Germinal center (tissue), 1 donor: ENCODE measurements around the gene TMBIM1.

ENCODE experiments used
- DNase-seq: peaks from one replicate; pipeline ENCODE4 v3.0.0; 2012; ENCODE audit warnings: mixed read lengths, low spot score

TMBIM1 gene

DNA sequence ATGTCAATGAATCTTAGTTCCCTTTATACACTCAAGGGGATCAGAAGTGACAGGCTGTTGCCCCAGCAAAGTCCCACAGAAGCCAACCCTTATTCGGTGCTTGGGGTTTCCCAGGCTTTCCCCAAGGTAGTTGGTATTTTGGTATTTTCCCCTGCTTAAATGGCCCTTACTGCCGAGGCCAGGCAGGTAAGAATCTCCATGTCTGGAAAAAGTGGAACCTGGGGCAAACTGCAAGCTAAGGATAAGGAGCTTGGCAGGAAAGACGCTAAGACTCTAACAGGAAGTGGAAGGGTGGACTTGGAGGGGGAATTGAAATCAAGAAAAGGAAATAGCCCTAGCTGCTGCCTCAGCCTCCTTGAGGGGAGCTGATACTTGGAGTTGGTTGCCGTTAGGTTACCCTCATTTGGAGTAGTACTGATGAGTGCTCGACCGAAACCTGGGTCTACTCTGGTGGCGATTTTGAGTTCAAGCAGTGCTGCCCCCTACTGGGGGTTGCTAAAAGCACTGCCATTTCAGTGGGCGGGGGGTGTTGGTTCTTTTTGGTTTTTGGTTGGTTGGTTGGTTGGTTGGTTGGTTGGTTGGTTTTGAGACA, 34.8 kb downstream of the TMBIM1 start:
- peak; percentile 82 for DNase-seq

GRCh38 chr2:218256612-218257350, 35.5 kb downstream of the TMBIM1 start:
- DNase-seq, result no peak

GRCh38 chr2:218255446-218255845, 36.9 kb downstream of the TMBIM1 start:
- DNase-seq, result no peak

GRCh38 chr2:218253232-218253625, 39.1 kb downstream of the TMBIM1 start:
- DNase-seq, result no peak

DNA sequence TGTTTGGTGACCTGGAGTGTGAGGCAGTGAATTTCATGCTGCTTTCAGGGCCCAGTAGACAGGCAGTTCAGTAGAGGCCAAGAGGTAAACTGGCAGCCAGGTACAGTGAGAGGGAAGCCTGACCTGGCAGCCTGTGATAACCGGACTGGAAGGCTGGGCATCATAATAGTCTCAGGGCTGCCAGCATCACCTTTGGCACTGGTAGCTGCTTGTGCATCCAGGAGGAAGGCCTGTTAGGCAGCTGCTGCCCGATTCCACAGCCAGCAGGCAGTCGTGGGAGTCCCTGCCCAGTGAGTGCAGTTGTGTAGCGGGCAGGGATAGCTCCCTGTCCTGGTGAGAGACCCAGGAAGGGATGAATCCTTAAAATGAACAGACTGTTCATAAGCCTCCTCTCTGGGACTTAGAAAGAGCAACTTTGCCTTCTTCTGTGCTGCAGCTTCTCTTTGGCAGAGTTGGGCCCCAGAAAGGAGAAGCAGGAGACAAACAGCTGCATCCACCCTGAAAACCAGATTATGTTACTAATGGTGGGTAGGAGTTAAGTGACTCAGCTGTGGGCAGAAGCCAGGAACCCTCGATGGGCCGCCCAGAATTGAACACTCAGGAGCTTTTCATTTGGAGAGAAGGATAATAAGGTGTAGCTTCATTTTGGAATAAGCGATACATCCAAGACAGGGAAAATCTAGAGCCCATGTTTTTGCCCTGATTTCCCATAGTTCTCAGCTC, 39.6 kb downstream of the TMBIM1 start:
- no peak for DNase-seq

GRCh38 chr2:218249691-218250090, 42.6 kb downstream of the TMBIM1 start:
- no peak for DNase-seq

DNA sequence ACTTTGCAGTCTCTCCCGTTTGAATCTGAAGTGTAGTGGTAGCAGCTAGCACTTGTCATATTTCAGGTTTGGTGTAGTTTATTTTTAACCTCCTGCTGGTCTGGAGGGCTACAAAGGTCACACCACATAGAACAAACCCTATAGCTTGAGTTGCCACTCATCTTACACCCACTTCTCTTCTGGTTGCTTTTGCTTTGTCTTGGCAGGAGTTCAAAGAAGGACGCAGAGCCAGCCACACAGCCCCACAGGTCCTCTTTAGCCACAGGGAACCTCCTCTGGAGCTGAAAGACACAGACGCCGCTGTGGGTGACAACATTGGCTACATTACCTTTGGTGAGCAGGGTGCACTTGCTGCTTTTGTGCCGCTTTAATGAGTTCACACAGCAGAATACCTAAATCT, 47.1 kb downstream of the TMBIM1 start:
- no peak for DNase-seq

DNA sequence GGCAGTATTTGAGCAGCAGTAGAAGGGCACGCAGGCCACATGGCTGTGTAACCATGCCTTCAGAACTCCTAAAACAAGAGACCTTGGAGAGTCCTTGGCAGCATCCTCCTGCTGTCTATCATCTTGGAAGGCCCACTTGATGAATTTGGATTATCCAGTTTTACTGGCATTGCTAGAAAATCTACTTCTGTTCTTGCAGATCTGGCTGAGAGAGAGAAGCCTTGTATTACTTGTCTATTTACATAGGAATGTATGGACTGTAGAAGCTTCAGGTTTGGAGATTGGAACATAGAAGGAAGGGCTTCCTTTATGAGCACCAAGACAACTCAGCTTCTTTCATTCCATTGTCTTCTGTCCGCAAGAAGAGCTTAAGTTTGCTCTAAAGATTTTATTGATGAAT, 47.6 kb downstream of the TMBIM1 start:
- DNase-seq, result no peak

GRCh38 chr2:218244204-218244603, 48.1 kb downstream of the TMBIM1 start:
- DNase-seq, result no peak

DNA sequence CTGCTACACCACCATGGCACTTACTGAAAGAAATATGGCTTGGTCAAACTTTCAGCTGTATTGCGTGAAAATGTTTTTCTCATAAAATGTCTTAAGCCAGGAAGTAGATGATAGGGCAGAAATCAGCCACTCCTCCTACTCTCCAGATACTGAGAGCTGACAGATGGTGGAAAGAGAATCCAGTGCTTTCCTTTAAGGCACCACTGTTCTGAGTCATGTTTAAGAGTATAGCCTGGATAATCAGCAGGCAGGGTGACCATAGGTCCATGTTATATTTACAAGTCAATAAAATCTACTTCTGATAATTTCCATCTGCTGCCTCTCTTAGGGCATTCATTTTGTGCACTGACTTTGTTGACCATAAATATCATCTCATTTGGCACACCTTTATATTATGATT, 53.4 kb downstream of the TMBIM1 start:
- no peak for DNase-seq

DNA sequence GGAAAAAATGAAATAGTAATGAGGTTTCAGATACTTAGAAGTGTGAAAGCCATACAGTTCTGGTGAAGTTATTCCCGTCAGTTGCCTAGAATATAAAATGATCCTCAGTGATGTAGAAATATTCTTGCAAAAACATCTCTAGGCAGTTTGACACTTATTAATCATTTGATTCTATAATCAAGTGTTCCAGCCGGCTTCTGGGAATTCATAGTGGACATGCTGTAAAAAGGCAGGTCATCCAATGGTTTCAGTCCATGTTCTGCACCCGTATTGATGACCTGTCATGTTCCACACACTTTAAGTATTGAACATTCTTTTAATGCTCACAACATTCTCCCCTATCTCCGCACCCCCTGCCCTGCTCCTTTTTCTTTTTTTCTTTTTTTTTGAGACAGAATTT, 55.5 kb downstream of the TMBIM1 start:
- no peak for DNase-seq

GRCh38 chr2:218235017-218235416, 57.3 kb downstream of the TMBIM1 start:
- DNase-seq, result no peak

DNA sequence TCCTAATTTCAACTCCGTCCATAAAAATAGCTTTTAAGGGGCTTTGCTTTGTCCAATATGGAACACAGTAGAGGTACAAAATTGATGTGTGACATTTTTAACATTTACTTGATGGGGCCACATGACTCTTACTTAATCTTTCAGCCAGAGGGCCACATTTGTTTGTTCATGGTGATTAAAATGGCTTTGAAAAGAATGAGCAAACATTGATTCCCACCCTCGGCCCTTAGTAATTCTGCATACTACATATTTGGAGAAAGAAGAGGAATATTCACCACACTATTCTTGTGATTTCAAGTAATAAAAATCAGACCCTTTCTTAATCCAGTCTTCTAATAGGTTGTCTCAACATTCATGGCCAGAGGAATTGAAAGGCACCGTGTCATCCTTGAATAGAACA, 57.8 kb downstream of the TMBIM1 start:
- no peak for DNase-seq

GRCh38 chr2:218233543-218233942, 58.8 kb downstream of the TMBIM1 start:
- DNase-seq, result no peak

DNA sequence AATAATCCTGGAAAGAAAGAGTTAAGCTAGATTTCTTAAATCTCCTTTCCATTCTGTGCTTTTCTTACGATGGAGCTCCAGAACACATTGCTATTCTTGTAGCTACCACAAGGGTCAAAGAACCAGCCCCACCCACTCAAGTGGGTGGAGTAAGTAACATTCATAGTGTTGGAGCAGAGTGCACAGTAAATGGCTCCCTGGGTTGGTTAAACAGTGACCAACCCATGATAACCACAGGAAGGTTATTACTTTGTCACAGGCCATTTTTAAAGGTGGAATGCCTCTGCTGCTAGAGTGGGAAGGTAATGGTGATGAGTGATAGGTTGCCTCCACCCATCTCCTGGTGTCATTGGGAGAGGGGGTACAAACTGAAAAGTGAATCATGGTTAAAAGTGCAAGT, 61.4 kb downstream of the TMBIM1 start:
- peak; percentile 15 for DNase-seq

- DNase-seq, result no peak
Observed at GRCh38 chr2:218229851-218230250, 62.5 kb downstream of the TMBIM1 start.

GRCh38 chr2:218229239-218229638, 63.1 kb downstream of the TMBIM1 start:
- peak; percentile 33 for DNase-seq

DNA sequence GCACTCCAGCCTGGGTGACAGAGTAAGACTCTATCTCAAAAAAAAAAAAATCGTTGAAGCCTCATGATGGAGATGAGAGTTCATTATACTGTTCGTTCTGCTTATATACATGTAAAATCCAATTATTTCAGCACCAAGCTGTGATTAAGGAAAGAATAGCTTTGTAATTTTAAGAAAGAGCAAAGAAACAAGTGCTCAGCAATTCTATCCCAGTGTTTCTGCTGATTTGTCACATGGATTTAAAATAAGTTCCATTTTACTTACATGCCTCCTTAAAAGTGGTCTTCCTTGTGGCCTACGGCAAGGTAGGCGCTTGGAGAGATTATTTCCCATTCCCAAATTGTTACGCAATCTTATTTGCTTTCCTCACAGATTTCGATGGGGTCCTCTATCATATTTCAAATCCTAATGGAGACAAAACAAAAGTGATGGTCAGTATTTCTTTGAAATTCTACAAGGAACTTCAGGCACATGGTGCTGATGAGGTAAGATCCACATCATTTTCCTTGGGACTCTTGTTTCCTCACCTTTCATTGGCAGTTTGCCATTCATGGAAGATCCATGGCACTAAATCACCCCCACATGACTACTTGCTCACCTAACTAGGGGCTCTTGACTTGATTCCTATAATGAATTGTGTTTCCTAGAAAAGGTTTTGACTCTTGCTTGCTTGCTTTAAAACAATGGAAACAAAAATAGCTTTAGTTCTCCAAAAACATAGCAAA, 63.8 kb downstream of the TMBIM1 start:
- DNase-seq, result no peak

GRCh38 chr2:218226903-218227302, 65.4 kb downstream of the TMBIM1 start:
- no peak for DNase-seq
